ENCODE data around the gene CEP112. TPM values are rescaled to one million over a fixed set of nuclear protein-coding genes. Genes with fewer than 3 reads are reported as not detected.

Gene CEP112
- total and polyA plus RNA-seq, 2 of the 4 experiments (the other 2 are of a cell fraction): 2.5 to 5.6 TPM

DNA sequence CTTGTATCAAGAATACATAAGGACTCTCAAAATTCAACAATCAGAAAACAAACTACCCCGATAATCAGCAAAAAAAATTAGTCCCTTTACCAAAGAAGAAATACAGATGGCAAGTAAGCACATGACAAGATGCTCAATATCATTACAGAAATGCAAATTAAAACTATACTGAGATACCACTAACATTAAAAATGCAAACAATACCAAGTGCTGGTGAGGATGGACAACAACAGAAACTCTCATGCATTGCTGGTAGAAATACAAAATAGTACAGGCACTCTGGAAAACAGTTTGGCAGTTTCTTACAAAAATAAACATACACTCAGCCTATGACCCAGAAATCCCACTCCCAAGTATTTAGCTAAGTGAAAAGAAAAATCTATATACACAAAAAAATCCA, 7.5 kb downstream of the CEP112 start:
- BruUV-seq (replicated peaks): no TSS peak
- no peak overlapping the region for H2AK9ac ChIP-seq (replicated peaks; ENCODE audit: low read depth, low read length, poor library complexity)
- H2BK15ac ChIP-seq (ENCODE audit: low read depth, low read length): no peak overlapping the region
- H3K79me1 ChIP-seq (ENCODE audit: low read depth in 1 of 2, low read length in 2 of 2): peaks cover 6 to 20% of the 10 kb centered on the region in 2 experiments; a peak in 3 of 4 replicates
- H3K9me1 ChIP-seq (ENCODE audit: insufficient read depth, low read length): no peaks in the 10 kb centered on the region
- H3K4me2 ChIP-seq (ENCODE audit: low read depth, low read length): no peak overlapping the region
- no peak overlapping the region for H2BK120ac ChIP-seq (ENCODE audit: low read depth, low read length)
- intact Hi-C loops (cut with micrococcal nuclease): no loop called here
- H4K20me1 ChIP-seq (ENCODE audit: insufficient read depth, low read length): no peaks in the 10 kb centered on the region
- H3K9ac ChIP-seq (ENCODE audit: low read depth, low read length): no peak overlapping the region
- H3K56ac ChIP-seq (ENCODE audit: extremely low read depth, insufficient read depth, low read length): no peak overlapping the region
- TF ChIP-seq, protein P1, sequence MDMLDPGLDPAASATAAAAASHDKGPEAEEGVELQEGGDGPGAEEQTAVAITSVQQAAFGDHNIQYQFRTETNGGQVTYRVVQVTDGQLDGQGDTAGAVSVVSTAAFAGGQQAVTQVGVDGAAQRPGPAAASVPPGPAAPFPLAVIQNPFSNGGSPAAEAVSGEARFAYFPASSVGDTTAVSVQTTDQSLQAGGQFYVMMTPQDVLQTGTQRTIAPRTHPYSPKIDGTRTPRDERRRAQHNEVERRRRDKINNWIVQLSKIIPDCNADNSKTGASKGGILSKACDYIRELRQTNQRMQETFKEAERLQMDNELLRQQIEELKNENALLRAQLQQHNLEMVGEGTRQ (IDR thresholded peaks at IDR 0.05; ENCODE audit: low read depth, low read length): no peak
- TF ChIP-seq MAZ (IDR thresholded peaks at IDR 0.05; ENCODE audit: borderline replicate concordance, low read depth, low read length) (no peak), RFX5 (IDR thresholded peaks at IDR 0.05; ENCODE audit: low read depth, low read length) (no peak), CEBPB (IDR thresholded peaks at IDR 0.05; ENCODE audit: low read depth, low read length) (no peak)
- TF ChIP-seq, protein P2, sequence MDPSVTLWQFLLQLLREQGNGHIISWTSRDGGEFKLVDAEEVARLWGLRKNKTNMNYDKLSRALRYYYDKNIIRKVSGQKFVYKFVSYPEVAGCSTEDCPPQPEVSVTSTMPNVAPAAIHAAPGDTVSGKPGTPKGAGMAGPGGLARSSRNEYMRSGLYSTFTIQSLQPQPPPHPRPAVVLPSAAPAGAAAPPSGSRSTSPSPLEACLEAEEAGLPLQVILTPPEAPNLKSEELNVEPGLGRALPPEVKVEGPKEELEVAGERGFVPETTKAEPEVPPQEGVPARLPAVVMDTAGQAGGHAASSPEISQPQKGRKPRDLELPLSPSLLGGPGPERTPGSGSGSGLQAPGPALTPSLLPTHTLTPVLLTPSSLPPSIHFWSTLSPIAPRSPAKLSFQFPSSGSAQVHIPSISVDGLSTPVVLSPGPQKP (IDR thresholded peaks at IDR 0.05; ENCODE audit: borderline replicate concordance, low read depth, low read length): no peak
- no peak for DNase-seq
- no peak overlapping the region for H4K8ac ChIP-seq (ENCODE audit: low read depth in 2 of 2, low read length in 2 of 2)
- no peak overlapping the region for H3K18ac ChIP-seq (ENCODE audit: low read depth, low read length)
- POLR2A ChIA-PET (ENCODE audit: unreplicated experiment): no interaction called here
- no peak overlapping the region for H3K23ac ChIP-seq (ENCODE audit: low read depth, low read length)
- no peak overlapping the region for H2AK5ac ChIP-seq (ENCODE audit: low read depth, low read length)
- H2AFZ ChIP-seq (replicated peaks; ENCODE audit: low read length, poor library complexity): no peak overlapping the region
- no peak overlapping the region for H3K14ac ChIP-seq (replicated peaks; ENCODE audit: low read depth, low read length)
- H2BK5ac ChIP-seq (ENCODE audit: low read depth, low read length, poor library complexity, severe bottlenecking): no peak overlapping the region
- H3K27ac ChIP-seq (ENCODE audit: insufficient read depth, low read length): no peak overlapping the region
- CTCF ChIA-PET: no interaction called here
- dilution Hi-C loops (cut with HindIII; ENCODE audit: low sequenced_read_pairs, unreplicated experiment): no loop called here
- H3K27me3 ChIP-seq (ENCODE audit: control insufficient read depth, insufficient read depth, low read length): no peaks in the 10 kb centered on the region
- no CpG with 5 or more reads among the region's 1 CpG for WGBS, 2 experiments (ENCODE audit: extremely low coverage in 2 of 2, insufficient read length in 1 of 2)
- in situ Hi-C loops (cut with MboI; ENCODE audit: low sequenced_read_pairs): no loop called here
- no peak overlapping the region for H3K4ac ChIP-seq (ENCODE audit: low read depth, low read length)
- H2BK20ac ChIP-seq (ENCODE audit: low read depth, low read length): no peak overlapping the region
- no peaks in the 10 kb centered on the region for H3K9me3 ChIP-seq (ENCODE audit: control insufficient read depth, insufficient read depth, low read length)
- no peak overlapping the region for H4K91ac ChIP-seq (ENCODE audit: insufficient read depth, low read depth, low read length)
- no peak overlapping the region for H3K4me3 ChIP-seq (ENCODE audit: insufficient read depth, low read depth, low read length)
- H4K5ac ChIP-seq (ENCODE audit: low read depth, low read length): no peak overlapping the region
- ATAC-seq (ENCODE audit: low read depth): no peak
- no peaks in the 10 kb centered on the region for H3K4me1 ChIP-seq (ENCODE audit: control insufficient read depth, insufficient read depth, low read length)
- no peaks in the 10 kb centered on the region for H3K36me3 ChIP-seq (ENCODE audit: control insufficient read depth, insufficient read depth, low read length)

Data from IMR-90 (cell line).